NCI-H345 treated with DMSO at 0.1 percent for 48 hours (cell line): ENCODE data around the gene DOCK1.

ENCODE experiments used
- DNase-seq: peaks from one replicate; lab custom pipeline; 2025; ENCODE audit not compliant: unreplicated experiment; lab: John Stamatoyannopoulos, UW

The DOCK1 gene

DNA sequence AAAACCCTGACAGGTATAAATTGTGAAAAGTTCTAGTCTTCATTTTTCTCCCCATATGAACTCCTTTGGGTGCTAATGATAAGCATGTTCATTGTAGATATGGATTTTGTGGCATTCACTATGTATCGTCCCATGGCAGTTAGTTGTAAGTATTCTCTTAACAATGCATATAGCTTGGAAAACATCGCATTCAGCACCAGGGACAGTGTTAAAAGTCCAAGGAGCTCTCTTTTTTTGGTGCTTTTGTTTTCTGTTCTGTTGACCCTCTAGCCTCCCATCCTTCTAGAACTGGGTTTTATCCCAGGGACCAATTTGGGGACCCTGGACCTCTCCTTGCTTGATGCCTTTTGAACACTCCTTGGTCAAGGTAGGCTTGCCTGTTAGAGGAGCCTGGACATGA lies 253.4 kb downstream of the DOCK1 start:
- DNase-seq, result no peak

DNA sequence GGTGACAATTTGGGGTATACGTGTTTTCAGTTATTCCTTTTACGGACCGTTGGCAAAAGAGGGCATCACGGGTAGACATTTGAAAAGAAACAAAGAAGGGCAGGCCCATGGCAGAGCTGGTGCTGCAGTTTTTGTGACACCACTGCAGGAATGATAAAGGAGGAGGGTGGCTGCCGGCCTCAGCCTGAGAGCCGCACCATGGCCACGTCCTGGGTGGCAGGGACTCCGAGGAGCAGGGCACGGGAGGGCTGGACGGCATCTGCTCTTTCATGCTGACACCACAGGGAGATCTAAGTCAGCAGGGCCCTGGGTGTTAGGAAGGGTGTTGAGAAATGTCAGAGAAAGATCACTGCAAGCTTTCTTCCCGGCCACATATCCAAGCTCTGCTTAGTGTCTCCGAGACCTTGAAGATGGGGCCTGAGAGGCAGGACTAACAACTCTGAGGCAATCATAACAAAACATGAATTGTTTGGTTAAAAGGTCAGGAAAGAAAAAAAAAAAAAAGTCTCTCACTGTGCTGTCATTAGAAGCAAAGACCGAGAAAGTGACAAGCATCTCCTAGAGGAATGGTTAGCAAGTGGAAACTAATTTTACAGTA lies 254.5 kb downstream of the DOCK1 start:
- no peak for DNase-seq

DNA sequence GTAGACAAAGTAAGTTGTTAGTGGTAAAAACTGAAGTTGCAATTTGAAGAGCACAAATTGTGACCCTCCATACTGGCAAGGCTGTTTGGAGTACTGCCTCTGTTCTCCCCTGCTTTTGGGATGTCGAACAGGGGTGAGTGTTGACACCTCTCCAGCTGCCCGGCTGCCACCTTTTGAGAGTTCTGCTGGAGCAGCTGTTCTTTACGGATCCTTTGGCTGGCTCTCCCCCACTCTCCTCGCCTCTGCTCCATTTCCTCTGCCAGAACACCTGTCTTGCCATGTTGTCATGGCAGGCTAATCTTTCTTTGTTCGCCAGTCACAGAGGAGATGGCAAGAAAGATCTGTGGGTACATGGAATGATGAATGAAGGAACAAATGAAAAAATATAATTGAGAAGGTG lies 256.3 kb downstream of the DOCK1 start:
- DNase-seq, result no peak

DNA sequence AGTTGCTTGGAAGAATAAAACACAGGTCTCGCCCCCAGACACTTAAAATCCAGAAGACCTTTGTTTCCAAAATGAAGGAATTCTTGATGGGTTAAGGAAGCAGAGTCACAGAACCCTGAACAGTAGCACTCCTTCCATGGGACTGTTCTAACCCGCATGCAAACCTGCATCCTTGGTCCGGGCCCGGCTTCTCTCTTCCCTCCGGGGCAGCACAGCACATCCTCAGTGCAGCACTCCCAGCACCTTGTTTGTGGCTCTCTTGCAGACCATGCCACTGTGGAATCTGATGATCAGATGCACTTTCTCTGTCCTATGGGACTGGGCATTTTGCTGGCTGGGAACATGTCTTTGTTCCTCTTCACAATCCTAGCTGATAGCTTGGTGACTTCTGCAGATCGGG lies 257.6 kb downstream of the DOCK1 start:
- no peak for DNase-seq

DNA sequence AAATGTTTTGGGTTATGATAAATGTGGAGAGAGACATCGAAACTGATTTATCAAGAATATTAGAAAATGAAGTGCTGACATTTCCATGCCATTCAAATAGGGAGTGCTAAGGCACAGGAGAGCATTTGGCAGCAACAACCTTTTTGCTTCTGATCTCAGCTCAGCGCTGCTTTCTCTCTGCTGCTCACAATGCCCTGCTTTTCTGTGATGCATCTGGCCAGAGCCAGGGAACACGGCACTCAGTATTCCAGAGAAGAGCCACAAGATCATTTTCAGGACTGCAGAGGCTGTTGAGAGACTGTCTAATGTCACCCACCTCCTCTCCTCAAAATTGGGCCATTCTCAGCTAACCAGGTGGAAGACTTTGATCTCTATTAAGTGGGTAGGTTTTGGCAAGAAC lies 263.0 kb downstream of the DOCK1 start:
- DNase-seq, result no peak

DNA sequence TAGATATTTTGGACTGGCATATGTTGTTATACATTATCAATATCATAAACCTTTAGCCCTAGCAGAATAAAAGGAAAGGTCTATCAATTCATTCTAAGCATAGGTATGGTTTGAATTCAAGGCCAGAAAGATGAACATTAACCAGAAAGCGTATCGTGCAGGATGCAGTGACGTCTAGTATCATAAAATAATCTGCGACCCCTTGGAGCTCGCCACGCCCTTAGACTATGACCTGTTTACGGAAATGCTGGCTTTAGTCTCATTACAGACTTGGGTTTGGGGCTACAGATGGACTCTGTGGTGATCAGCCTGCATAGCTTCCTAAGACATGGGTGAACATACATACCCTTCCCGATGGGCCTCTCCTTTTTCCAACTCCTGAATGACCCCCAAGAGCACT lies 269.6 kb downstream of the DOCK1 start:
- no peak for DNase-seq

DNA sequence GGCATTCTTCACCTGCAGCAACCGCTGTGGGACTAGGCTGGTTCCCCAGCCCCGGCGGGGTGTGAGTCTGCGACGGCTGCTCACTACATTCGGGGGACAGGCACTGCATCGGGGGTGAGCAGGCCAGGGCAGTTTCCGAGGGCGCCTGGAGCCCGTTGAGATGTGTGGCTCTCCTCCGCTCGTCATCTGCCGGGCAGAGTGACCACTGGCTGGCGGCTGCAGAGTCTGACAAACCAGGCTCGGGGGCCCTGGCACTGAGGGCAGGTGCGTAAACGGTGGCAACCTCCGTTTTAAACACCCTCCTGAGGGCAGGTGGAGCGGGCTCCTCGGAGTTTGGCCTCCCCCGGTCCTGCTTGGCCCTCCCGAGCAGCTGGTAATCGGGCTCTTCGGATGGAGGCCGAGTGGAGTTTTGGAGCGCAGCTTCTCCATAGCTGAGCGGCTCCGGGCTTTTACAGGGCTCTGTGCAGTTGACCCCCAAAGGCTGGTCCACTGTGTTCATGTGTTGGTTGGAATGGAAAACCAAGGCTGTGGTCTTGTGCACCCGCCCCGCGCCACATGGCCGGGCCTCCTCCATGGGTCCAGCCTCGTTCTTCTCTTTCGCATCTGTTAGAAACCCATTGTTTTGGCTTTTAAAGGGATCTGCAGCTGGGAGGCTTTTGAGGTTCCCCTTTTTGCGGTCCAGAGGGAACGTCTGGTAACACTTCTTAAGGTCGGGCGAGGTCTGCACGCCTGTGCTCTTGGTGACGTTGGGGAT lies 270.3 kb downstream of the DOCK1 start:
- DNase-seq, result no peak

DNA sequence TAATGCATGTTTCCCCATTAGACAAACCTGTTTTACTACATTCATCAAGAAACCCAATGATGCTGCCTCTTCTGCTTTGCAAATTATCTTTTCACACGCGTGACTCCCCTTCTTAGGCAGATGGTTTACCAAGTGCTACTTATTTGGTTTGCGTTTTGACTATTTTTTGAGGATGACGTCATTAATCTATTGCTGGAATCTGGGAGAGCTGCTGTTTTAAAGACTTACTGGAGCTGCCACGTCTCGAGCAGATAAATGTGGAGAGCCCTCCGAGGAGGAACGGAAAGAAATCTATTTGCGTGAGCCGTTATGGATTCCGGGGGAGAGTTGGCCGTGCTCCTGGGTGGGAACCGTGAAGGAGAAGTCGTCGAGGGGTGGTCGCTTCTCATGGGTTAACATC lies 271.4 kb downstream of the DOCK1 start:
- no peak for DNase-seq

DNA sequence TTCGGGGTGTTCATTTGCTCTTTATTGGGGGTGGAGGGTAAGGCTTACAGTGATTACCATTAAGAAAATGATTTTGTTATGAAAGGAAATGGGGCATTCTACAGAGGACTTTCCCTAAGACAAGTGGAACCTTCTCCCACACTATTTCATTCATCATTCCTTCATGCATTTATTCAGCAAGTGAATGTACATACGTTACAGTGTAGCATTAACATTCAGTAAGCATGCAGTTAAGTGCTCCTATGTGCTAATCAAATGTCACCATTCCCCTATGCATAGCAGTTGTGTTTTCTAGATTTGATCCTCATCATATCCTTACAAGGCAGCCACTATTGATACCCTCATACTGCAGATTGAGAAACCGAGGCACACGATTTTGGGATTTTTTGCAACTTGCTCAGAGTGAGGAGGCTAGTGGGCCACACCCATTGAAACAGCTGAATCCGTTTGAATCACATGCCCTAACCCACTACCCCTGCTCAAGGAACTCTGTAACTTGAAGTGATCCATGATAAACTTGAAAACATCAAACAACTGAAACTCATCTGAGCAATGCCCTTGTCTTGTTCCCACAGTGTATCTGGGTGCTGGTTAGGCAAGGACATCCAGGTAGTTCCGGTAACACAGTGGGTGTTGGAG lies 274.5 kb downstream of the DOCK1 start:
- DNase-seq, result no peak

DNA sequence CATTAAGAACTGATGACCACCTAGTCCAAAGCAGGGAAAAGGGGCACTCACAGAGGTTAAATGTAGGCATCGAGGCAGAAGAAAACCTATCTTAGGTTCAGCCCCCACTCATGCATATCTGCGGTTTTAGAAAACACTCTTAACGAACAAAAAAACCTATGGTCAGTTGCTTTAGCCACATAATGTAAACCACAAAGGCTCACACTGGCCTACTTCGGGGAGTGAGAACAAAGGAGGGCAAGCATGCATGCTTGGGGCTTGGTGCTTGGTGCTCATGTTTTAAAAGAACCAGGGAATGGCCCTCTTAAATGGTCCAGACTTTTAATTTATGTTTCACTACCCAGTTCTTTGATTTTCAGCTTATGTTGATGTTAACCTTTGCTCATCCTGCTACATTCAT lies 276.9 kb downstream of the DOCK1 start:
- DNase-seq, result no peak

DNA sequence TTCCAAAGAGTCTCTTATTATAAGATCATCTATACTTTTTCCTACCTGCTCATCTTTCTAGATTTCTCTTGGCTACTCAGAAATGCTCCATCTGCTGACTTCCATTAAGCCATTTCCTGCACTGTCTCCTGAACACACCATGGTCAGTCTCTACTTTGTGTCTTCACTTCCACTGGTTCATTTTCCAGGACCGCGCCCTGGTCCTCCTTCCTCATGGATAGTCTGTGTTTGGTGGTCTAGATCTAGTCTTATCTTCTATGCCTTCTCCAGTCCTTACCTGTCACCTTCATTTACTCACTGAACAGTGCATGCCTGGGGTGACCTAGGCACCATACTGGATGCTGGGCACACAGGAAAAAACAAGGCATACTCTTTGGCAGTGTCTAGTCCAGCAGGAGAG lies 279.4 kb downstream of the DOCK1 start:
- no peak for DNase-seq

DNA sequence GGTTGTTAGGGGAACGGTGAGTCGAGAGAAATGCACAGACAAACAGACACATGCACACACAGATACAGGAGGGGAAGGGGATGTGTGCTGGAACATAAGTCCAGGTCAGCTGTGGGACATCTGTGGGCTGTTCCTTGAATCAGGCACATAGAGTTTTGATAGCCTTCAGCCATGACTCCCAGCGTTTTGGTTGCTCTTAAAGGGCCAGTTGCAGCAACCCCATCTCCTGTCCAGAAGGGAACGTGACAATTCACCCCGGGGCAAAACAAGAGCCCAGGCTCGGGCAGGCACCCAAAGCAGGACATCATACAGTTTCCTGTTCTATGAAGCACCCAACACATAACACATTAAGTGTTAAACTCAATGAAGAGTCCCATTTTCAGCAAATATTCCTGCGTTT lies 281.6 kb downstream of the DOCK1 start:
- DNase-seq, result no peak

DNA sequence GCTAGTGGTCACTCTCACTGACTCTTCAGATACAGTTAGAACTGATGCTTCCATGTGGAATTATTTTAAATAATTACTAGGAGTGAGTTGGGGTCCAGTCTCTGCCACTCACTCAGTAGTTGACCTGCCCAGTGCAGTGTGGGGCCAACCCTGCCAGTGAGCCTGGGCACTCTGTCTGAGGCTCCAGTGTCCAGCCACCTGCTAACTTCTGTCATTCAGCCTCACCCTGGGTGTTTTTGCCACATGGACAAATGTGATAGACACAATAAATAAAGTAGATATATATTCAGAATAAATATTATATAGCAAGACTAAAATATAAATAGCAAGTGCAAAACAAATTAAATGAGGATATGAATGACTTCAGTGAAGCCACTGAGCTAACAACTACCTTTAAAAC lies 284.0 kb downstream of the DOCK1 start:
- DNase-seq, result no peak

DNA sequence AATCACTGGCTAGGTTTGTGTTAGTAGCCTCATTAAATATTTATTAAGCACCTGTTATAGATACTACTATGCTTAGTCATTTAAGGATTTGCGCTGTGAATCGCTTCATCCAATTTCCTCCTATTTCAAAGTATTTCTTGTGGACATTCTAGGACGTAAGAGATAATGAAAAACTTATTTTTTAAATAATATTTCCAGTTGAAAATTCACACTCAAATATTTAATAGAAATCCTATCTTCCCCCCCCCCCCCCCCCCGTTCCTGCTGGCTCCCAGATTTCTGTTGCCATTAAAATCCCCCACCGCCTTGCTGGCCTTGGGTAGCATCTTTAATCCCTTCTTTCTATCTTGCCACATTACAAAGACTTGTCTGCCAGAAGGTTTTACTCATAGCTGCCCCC lies 285.2 kb downstream of the DOCK1 start:
- DNase-seq, result no peak

DNA sequence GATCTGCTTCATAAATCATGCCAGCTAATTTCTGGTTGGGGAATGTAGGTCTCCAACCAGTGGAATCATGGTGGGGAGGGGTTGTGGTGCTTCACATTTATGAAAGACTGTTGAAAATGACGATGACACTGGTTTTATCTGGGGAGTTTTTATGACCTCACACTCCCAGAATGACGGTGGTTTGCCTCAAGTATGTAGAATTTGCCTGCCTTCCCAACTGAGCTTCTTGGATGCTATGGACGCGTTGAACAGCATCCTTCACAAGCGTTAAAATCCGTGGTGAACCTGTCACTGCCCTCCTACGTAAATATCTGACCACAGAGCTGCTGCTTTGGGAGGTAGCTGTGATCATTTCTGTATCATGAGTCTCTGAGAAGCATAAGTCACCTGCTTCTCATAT lies 287.9 kb downstream of the DOCK1 start:
- no peak for DNase-seq

DNA sequence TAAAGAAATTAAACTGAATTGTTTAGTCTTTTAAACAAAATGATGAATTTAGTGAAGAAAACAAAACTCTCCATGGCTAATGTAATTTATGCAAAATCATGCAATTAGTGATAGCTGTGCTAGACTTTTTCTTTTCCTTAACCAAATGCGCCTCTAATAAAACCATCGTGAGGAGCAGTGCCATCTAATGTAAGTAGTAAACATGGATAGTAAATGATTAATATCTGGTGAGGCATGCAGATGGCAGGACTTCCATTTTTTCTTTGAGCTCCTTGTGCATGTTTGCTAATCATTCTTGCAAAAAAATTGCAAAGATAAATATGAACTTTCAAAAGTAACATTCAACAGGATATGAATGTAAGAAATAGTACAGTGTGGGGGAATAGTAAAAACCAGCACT lies 288.9 kb downstream of the DOCK1 start:
- no peak for DNase-seq

DNA sequence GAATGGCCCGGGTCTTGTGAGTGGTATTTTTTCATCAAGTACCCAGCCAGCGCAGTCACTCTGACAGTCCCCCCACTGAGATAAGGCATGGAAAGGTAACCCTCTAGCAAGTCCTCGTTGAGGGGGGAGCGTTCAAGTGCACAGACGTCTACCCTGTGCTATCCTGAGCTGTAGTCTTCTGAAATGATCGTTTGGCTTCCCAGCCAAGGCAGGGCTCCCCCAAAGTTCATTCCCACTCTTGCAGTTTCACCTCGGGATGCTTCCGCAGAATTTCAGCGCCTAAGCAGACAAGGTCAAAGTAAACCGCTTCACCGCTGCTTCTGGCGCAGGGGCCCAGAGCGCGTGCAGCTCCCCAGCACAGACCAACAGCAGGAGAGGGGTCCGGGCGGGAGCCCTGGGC lies 289.4 kb downstream of the DOCK1 start:
- DNase-seq, result no peak

DNA sequence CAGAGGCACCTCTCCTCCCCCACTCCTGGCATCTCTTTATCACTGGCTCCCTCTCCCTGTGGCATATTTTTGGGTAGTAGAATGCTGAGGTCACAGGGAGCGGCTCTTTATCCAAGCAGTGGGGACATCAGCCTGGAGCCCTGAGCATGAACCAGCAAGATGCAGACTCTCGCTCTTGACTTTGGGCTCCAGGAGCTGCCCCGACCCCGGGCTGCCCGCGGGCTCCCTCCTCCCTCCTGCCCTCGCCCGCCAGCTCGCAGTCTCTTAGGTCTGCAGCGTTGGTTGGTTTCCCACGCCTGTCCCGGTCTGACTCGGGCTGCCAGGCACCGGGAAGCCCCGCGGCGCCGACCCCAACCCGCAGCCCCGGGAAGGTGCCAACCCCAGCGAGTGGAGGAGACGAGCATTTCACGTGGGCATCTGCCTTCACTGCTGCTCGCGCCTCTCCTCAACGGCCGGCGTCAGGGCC lies 289.8 kb downstream of the DOCK1 start:
- DNase-seq, result no peak

DNA sequence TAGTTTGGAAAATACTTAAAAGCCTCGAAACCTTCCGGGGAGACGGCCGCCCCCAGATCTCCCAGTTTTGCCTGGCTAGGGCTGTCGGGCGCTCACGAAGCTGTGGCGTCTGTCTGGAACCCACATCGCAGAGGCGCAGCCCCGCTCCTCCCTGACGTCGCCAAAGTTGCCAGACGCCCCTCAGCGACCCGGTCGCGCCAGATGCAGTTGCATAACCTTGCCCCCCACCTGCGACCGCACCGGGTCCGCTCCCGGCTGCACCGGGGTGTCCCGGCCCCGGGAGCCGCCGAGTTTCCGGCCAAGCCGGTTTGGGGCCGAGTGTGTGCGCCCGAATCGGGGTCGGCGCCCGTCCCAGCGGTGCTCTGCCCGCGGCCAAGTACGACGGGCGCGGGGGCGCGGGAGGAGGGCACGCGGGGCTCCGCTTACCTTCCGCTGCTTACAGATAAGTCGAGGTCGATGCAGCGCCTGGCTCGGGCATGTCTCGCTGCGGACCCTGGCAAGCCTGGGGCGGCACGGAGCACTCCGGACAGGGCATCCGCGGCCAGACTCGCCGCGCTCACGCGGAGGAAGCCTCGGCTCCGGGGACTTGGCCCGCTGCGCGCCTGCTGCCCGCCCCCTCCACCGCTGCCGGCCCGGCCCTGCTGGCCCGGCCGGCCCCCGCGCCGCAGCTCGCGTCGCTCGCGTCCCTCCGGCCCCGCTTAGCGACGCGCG lies 290.5 kb downstream of the DOCK1 start:
- no peak for DNase-seq

DNA sequence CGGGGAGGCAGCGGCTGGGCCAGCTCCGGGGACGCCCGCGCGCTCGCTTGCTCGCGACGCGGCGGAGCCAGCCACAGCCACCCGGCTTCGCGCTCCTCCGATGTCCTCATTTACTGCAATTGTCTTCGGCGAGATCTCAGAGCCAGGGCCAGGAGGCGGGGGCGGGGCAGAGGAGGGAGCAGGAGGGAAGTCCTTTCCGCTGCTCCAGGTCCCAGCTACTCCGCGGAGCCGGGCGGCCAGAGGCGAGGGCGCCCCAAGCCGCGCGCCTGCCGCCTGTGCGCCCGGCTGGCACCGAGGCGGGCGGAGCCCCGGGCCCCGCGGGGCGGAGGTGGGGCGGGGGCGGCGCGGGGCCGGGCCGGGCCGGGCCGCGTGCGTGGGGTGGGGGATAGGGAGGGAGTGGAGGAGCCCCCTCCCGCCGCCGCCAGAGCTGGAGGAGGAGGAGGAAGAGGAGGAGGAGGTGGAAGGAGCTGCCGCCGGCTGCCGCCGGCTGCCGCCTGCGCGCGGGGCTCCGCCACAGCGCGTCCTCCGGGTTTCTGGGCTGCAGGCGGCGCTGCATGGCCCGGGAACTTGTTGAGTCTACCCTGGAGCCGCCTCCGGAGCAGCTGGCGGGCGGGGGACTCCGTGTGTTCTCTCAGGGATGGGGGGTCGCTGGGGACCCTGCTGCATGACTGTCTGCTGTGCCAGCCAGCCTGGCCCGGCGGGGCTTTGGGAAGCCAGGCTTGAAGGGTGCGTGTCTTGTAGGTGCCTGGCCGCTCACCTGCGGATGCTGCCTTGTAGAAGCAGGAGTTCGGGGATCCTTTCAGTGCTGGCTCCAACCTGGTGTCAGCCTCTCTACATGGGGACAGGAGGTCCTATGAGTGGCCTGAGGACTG lies 291.3 kb downstream of the DOCK1 start, which contains the start of gene INSYN2A:
Gene INSYN2A, minus strand, starts transcription at position 310 of the 872 bp plus-strand sequence. CDS start 20,196 bp downstream, outside the sequence.
- DNase-seq, result no peak

DNA sequence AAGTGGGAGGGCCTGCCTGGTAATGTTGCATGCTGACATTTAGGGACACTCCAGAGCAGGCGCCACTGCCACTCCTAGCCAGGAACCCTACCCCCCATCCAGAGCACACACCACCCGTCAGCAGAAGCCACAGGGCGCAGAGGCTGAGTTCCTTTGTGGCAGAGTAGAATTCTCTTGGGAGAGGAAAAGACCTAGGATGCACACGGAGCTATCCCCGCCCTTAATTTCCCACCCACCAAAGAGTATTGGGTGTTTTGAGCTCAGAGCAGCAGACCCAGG lies 291.9 kb downstream of the DOCK1 start:
- no peak for DNase-seq
